ENCODE measurements around the gene OSER1.

DNA sequence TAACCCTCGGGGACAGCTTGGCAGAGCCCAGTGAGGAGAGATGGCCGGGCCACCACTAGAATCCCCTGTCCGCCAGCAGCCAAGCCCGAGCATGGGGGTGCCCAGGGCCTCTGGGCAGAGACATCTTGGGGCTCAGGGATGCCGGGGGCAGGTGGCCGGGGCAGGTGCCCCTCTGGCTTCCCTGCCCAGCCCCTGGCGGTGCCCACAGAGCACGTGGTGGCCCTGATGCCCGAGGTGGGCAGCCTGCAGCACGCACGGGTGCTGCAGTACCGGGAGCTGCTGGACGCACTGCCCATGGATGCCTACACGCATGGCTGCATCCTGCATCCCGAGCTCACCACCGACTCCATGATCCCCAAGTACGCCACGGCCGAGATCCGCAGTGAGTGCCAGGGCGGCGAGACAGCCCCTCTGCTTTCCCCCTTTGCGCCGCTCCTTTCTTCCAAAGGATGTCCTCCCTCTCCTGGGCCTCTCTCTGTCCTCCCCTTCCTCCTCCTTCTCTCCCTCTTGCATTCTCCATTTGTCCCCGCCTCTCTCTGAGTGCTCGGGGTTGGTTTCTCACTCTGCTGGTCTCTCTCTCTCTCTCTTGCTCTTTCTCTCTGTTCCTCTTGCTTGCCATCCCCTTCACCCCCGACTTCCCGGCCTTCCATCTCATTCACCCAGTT, 47.8 kb upstream of the OSER1 start:
- no peak for TF ChIP-seq MAFK (IDR thresholded peaks at IDR 0.05; ENCODE audit: low read depth, low read length)
- no peak for TF ChIP-seq ZNF274 (IDR thresholded peaks at IDR 0.05; ENCODE audit: borderline replicate concordance, extremely low read depth, low read length)
- TF ChIP-seq POLR2A (IDR thresholded peaks at IDR 0.05; ENCODE audit: control extremely low read depth in 1 of 2, low read depth in 2 of 2, low read length in 2 of 2): no peak
- TF ChIP-seq, protein P1, sequence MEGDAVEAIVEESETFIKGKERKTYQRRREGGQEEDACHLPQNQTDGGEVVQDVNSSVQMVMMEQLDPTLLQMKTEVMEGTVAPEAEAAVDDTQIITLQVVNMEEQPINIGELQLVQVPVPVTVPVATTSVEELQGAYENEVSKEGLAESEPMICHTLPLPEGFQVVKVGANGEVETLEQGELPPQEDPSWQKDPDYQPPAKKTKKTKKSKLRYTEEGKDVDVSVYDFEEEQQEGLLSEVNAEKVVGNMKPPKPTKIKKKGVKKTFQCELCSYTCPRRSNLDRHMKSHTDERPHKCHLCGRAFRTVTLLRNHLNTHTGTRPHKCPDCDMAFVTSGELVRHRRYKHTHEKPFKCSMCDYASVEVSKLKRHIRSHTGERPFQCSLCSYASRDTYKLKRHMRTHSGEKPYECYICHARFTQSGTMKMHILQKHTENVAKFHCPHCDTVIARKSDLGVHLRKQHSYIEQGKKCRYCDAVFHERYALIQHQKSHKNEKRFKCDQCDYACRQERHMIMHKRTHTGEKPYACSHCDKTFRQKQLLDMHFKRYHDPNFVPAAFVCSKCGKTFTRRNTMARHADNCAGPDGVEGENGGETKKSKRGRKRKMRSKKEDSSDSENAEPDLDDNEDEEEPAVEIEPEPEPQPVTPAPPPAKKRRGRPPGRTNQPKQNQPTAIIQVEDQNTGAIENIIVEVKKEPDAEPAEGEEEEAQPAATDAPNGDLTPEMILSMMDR (IDR thresholded peaks at IDR 0.05; ENCODE audit: control extremely low read depth in 1 of 3, insufficient read depth in 1 of 3, low read depth in 1 of 3, low read length in 3 of 3): no peak
- no peak for TF ChIP-seq SIRT6 (IDR thresholded peaks at IDR 0.05; ENCODE audit: low read length)
- no peak for TF ChIP-seq TAF7 (optimal IDR thresholded peaks at IDR 0.05; ENCODE audit: borderline replicate concordance, low read depth, low read length)
- TF ChIP-seq NRF1 (IDR thresholded peaks at IDR 0.05; ENCODE audit: low read depth, low read length): no peak
